Posterior vena cava (tissue), 2 donors: ENCODE results near the gene MGME1. TPM values are rescaled to one million over a fixed set of nuclear protein-coding genes. Genes with fewer than 3 reads are reported as not detected.

ENCODE experiments used
- DNase-seq: peaks from one replicate; pipeline ENCODE4 v3.0.0-alpha.2; 2020; ENCODE audit warnings: low spot score
- intact Hi-C, 2 donors: fragments of 100-400 bp; cut with DNase I; formaldehyde crosslinking; loops; one replicate each; pipeline versions ENCODE4 v1.14.1 to v1.14.2; 2022 to 2023
- total RNA-seq, 2 donors: library from RNA; stranded (reverse); fragmentation: NEBNext Ultra II Directional; extraction: Animal tissue kit (Norgen Biotek cat#: 25700); gene quantifications; one replicate each; pipeline ENCODE4 v1.2.1, GENCODE V29; 2021
- donor health status: DM: yes; HTN: yes; CAD: no.
- donor health status: DM: yes; HTN: yes; CAD: no.

Gene MGME1
- total RNA-seq, 2 donors from 2014 or later = 7.5 to 9.0 TPM

- DNase-seq = no peak
- intact Hi-C loops = no loop called here
Measured at GRCh38 chr20:17971300-17972013, 2.6 kb downstream of the MGME1 start.

- DNase-seq = no peak
- intact Hi-C loops = no loop called here
Measured at GRCh38 chr20:17972121-17972520, 3.3 kb downstream of the MGME1 start.

DNA sequence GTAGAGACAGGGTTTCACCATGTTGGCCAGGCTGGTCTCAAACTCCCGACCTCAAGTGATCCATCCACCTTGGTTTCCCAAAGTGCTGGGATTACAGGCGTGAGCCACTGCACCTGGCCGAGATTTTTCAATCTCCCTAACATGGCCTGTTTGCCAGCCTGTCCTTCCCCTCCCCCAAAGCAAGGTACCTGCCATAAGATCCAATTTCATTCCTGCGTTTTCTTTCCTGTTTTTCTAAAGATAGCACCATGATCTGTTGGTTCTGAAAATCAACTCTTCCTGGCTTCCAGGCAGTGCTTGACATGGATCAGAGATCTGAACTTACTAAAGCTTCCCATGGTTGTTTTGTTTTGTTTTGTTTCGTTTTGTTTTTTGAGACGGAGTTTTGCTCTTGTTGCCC lies 7.5 kb downstream of the MGME1 start:
- intact Hi-C loops = no loop called here
- DNase-seq = no peak

DNA sequence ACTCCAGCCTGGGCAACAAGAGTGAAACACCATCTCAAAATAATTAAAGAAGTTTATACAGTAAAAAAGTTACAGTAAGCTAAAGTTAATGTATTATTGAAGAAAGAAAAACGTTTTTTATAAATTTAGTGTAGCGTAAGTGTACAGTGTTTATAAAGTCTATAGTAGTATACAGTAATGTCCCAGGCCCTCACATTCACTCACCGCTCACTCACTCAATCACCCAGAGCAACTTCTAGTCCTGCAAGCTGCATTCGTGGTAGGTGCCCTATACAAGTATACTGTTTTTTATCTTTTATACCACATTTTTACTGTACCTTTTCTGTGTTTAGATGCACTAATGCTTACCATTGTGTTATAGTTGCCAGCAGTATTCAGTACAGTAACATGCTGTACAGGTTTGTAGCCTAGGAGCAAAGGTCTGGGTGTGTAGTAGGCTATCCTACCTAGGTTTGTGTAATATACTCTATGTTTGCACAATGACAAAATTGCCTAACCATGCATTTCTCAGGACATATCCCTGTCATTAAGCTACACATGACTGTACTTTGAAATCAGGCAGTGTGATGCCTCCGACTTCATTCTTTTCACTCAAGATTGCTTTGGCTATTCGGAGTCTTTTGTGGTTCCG lies 16.7 kb downstream of the MGME1 start:
- DNase-seq = no peak
- intact Hi-C loops = loop anchor here in 1 of 2 donors (5.0 kb wide), 1 partner anchor 1743 kb away; no protein-coding TSS in a partner anchor

DNA sequence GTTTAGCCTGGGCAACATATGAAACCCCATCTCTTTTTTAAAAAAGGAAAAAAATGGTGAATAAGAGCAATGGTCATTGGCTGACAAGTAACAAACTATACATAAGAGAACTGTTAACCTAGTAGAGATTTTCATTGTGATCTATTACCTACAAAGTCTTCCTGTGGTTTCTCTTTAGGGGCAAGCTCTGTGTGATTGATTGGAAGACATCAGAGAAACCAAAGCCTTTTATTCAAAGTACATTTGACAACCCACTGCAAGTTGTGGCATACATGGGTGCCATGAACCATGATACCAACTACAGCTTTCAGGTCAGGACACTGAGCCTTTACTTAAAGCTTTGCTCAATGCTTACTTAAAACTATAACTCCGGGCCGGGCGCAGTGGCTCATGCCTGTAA lies 19.2 kb downstream of the MGME1 start:
- no peak for DNase-seq
- intact Hi-C loops = loop anchor here in 1 of 2 donors (5.0 kb wide), 1 partner anchor 1746 kb away; no protein-coding TSS in a partner anchor

GRCh38 chr20:17990278-17990972 lies 21.6 kb downstream of the MGME1 start:
- intact Hi-C loops = loop anchor here (10.0 kb wide), 1 partner anchor 486 kb away; no protein-coding TSS in a partner anchor
- no peak for DNase-seq

DNA sequence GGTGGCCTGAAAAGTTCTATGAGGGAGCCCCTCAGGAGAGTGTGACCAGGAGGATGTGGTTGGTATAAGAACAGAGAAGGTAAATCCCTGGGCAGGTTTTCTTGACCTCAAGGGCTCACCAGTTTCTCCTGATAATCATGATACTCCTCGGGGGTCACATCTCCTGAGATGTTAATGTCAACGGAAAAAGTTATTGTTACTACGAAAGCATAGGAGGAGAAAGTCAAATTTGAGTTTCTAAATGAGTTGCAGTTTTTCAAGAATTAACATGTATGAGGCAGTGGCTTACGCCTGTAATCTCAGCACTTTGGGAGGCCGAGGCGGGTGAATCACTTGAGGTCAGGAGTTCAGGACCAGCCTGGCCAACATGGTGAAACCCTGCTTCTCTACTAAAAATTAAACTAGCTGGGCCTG lies 23.4 kb downstream of the MGME1 start:
- intact Hi-C loops = loop anchor here (10.0 kb wide), 1 partner anchor 487 kb away; no protein-coding TSS in a partner anchor
- no peak for DNase-seq

DNA sequence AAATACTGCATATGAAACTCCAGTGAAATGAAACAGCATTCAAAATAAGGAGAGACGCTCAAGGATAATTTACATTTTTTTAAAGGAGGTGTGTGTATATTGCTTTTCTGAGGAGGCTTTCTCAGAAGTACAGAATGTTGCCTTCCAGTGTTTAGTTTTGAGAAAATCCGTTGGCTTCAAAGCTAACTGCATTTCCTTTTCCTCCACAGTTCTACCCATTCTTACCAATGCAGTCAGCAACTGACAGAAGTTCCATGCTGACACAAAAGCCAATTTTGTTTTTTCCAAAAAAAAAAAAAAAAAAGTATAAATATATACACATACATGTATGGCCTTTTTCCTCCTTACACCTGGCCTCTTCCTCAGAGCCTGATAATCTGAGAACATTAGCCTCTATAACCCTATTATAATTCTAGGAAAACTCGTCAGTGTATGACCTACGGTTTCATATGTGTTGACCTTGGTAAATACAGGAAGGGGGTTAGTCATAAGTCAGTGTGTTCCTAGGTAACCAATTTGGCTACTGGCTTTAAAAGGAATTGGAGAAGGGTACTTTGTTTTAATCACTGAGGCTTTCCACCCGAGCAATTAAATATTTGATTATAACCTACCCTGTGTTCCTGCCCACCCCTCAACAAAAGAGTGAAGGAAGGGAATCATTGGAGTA lies 24.2 kb downstream of the MGME1 start:
- intact Hi-C loops = loop anchor here (10.0 kb wide), 1 partner anchor 488 kb away; no protein-coding TSS in a partner anchor
- no peak for DNase-seq

DNA sequence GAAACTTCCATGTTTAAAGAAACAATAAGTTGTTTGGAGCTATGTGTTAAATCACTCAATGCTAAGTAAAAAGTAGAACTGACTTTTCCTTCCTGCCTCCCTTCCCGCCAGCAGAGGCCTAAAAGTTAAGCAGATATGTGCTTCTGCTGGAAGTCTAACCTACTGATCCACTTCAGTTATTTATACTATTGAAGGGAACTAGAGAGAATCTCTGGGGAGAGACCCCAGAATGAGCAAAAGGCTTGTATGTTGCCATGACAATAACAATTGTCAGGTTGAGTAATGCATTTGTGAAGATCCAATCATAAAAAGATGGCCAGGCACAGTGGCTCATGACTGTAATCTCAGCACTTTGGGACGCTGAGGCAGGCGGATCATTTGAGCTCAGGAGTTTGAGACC lies 24.7 kb downstream of the MGME1 start:
- no peak for DNase-seq
- intact Hi-C loops = loop anchor here (10.0 kb wide), 1 partner anchor 489 kb away; no protein-coding TSS in a partner anchor

GRCh38 chr20:17995967-17996819 lies 27.4 kb downstream of the MGME1 start:
- DNase-seq = no peak
- intact Hi-C loops = loop anchor here (10.0 kb wide), 1 partner anchor 491 kb away; no protein-coding TSS in a partner anchor

GRCh38 chr20:17998446-17998845 lies 29.6 kb downstream of the MGME1 start:
- intact Hi-C loops = loop anchor here (10.0 kb wide), 1 partner anchor 494 kb away; no protein-coding TSS in a partner anchor

DNA sequence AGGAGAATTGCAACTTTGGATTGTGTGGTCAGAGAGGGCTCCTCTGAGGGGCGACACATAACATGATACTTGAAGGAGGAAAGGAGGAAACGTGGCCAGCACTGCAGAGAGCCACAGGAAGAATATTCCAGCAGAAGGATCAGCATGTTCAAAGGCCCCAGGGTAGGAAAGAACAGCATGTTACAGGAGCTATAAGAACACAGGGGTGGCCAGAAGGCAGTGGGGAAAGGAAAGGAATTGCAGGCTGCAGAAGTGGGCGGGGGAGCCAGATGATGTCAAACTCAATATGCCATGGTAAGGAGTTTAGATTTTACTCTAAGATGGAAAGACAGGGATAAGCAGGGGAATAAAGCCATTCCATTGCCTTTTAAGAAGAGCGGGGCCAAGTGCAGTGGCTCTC lies 30.7 kb downstream of the MGME1 start:
- DNase-seq = no peak
- intact Hi-C loops = loop anchor here (10.0 kb wide), 1 partner anchor 495 kb away; no protein-coding TSS in a partner anchor

More at GRCh38 chr20:17998446-17998845, 29.6 kb downstream of the MGME1 start:
- DNase-seq = no peak

DNA sequence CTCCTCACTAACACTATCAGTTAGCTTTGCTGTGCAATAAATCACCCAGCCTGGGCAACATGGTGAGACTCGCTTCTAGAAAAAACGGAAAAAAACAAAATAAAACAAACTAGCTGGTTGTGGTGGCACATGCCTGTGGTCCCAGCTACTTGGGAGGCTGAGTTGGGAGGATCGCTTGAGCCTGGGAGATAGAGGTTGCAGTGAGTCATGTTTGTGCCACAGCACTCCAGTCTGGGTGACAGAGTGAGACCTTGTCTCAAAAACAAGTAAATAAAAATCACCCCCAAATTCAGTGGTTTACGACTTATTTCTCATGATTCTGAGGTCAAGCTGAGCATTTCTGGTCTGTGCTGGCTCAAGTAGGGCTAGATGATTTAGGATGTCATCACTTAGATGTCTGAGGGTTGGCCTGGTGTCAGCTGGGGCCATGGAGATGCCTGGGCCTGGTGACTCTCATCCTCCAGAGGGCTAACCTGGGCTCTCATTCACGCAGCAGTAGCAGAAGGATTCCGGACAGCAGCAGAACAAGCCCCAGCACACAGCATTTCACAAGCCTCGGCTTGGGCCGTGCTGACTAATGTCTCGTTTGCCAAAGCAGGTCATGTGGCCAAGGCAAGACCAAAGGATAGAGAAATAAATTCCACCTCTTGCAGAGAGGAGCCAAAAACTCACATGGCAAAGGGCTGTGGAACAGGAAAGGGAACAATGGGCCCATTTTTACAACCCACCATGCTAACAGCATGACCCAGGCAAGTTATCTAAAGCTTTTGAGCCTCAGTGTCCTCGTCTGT lies 32.5 kb downstream of the MGME1 start:
- intact Hi-C loops = no loop called here
- peak; percentile 92 for DNase-seq

- no peak for DNase-seq
- intact Hi-C loops = no loop called here
Measured at GRCh38 chr20:18003897-18004296, 35.1 kb downstream of the MGME1 start.

GRCh38 chr20:18004384-18005031 lies 35.7 kb downstream of the MGME1 start:
- DNase-seq = no peak
- intact Hi-C loops = no loop called here

GRCh38 chr20:18005170-18005989 lies 36.6 kb downstream of the MGME1 start:
- intact Hi-C loops = no loop called here
- DNase-seq = no peak
